HEK293 (cell line): ENCODE measurements around the gene SORT1.

Source experiments
- CTCF ChIA-PET: fragments of 350-600 bp; formaldehyde crosslinking; extraction: SDS; loops from one replicate; lab custom pipeline; 2021; ENCODE audit warnings: antibody characterized with exemption; lab: Yijun Ruan, JAX
- POLR2A ChIA-PET: fragments of 300-600 bp; formaldehyde crosslinking; extraction: SDS; loops from one replicate; lab custom pipeline; 2020; ENCODE audit warnings: antibody characterized with exemption, inconsistent platforms; lab: Yijun Ruan, JAX
- H3K27ac ChIP-seq: fragments of 200-500 bp; sonication (Bioruptor generic); 2 replicates; pipeline ENCODE4 v1.5.1; 2014; ENCODE audit warnings: low read depth, low read length, control low read depth, inconsistent platforms; ENCODE audit errors: extremely low read depth
- H3K36me3 ChIP-seq, 2 experiments: fragments of 200-500 bp in 1 of 2; sonication (Bioruptor generic) in 1 of 2; 1 replicate in 1 of 2; 2 replicates in 1 of 2; pipeline ENCODE4 v1.5.1; 2014 to 2017; ENCODE audit warnings: inconsistent platforms in 2 of 2, low read length in 2 of 2; ENCODE audit not compliant: control insufficient read depth in 2 of 2, insufficient read depth in 1 of 2
- H3K4me1 ChIP-seq: fragments of 200-500 bp; sonication (Bioruptor generic); 2 replicates; pipeline ENCODE4 v1.5.1; 2014; ENCODE audit warnings: mild to moderate bottlenecking, low read length, inconsistent platforms; ENCODE audit not compliant: control insufficient read depth, insufficient read depth
- H3K4me3 ChIP-seq: 2 replicates; pipeline ENCODE4 v1.5.1; 2011; ENCODE audit warnings: low read depth, mild to moderate bottlenecking, control low read depth, low read length, moderate library complexity
- H3K9me3 ChIP-seq: fragments of 200-500 bp; sonication (Bioruptor generic); 2 replicates; pipeline ENCODE4 v1.5.1; 2014; ENCODE audit warnings: low read depth, low read length, inconsistent platforms; ENCODE audit not compliant: control insufficient read depth, insufficient read depth
- BCL11B ChIP-seq: fragments of 450-650 bp; formaldehyde crosslinking; IDR thresholded peaks from 2 replicates; pipeline ENCODE4 v1.5.1; 2016; ENCODE audit warnings: low read depth, missing biosample characterization, missing genetic modification characterization
- KLF7 ChIP-seq: fragments of 450-650 bp; formaldehyde crosslinking; IDR thresholded peaks from 2 replicates; pipeline ENCODE4 v1.5.1; 2016; ENCODE audit warnings: missing biosample characterization, missing genetic modification characterization, borderline replicate concordance
- KLF9 ChIP-seq: fragments of 450-650 bp; formaldehyde crosslinking; IDR thresholded peaks from 2 replicates; pipeline ENCODE4 v1.5.1; 2016; ENCODE audit warnings: missing biosample characterization, missing genetic modification characterization, low read depth
- MYNN ChIP-seq: fragments of 450-650 bp; formaldehyde crosslinking; IDR thresholded peaks from 2 replicates; pipeline ENCODE4 v1.5.1; 2016; ENCODE audit warnings: missing biosample characterization, missing genetic modification characterization, borderline replicate concordance
- MZF1 ChIP-seq: fragments of 450-650 bp; formaldehyde crosslinking; IDR thresholded peaks from 2 replicates; pipeline ENCODE4 v1.5.1; 2017; ENCODE audit warnings: missing biosample characterization, missing genetic modification characterization, borderline replicate concordance
- OVOL3 ChIP-seq: fragments of 450-650 bp; formaldehyde crosslinking; IDR thresholded peaks from 2 replicates; pipeline ENCODE4 v1.5.1; 2016; ENCODE audit warnings: missing biosample characterization, missing genetic modification characterization
- SALL2 ChIP-seq: fragments of 450-650 bp; formaldehyde crosslinking; IDR thresholded peaks from 2 replicates; pipeline ENCODE4 v1.5.0; 2017; ENCODE audit warnings: missing biosample characterization, mild to moderate bottlenecking, missing genetic modification characterization, borderline replicate concordance
- ZIC2 ChIP-seq: fragments of 450-650 bp; formaldehyde crosslinking; IDR thresholded peaks from 2 replicates; pipeline ENCODE4 v1.5.1; 2016; ENCODE audit warnings: missing biosample characterization, missing genetic modification characterization
- ZNF112 ChIP-seq: fragments of 450-650 bp; formaldehyde crosslinking; IDR thresholded peaks from 2 replicates; pipeline ENCODE4 v1.5.0; 2017; ENCODE audit warnings: missing biosample characterization, missing genetic modification characterization
- ZNF132 ChIP-seq: fragments of 450-650 bp; formaldehyde crosslinking; IDR thresholded peaks from 2 replicates; pipeline ENCODE4 v1.5.1; 2017; ENCODE audit warnings: missing biosample characterization, missing genetic modification characterization, borderline replicate concordance
- ZNF146 ChIP-seq: fragments of 450-650 bp; formaldehyde crosslinking; IDR thresholded peaks from 2 replicates; pipeline ENCODE4 v1.5.1; 2016; ENCODE audit warnings: missing biosample characterization, missing genetic modification characterization
- ZNF324 ChIP-seq: fragments of 450-650 bp; formaldehyde crosslinking; IDR thresholded peaks from 2 replicates; pipeline ENCODE4 v1.5.1; 2016; ENCODE audit warnings: missing biosample characterization, missing genetic modification characterization
- ZNF350 ChIP-seq: fragments of 450-650 bp; formaldehyde crosslinking; IDR thresholded peaks from 2 replicates; pipeline ENCODE4 v1.5.0; 2017; ENCODE audit warnings: missing biosample characterization, mild to moderate bottlenecking, missing genetic modification characterization
- ZNF362 ChIP-seq: fragments of 450-650 bp; formaldehyde crosslinking; IDR thresholded peaks from 2 replicates; pipeline ENCODE4 v1.5.1; 2016; ENCODE audit warnings: missing biosample characterization, missing genetic modification characterization
- ZNF366 ChIP-seq: fragments of 450-650 bp; formaldehyde crosslinking; conservative IDR thresholded peaks from 2 replicates; pipeline ENCODE4 v1.5.1; 2016; ENCODE audit warnings: missing biosample characterization, missing genetic modification characterization
- ZNF501 ChIP-seq: fragments of 450-650 bp; formaldehyde crosslinking; IDR thresholded peaks from 2 replicates; pipeline ENCODE4 v1.5.1; 2016; ENCODE audit warnings: missing biosample characterization, missing genetic modification characterization
- ZNF561 ChIP-seq: fragments of 450-650 bp; IDR thresholded peaks from 2 replicates; pipeline ENCODE4 v1.5.1; 2018; ENCODE audit warnings: missing biosample characterization, missing genetic modification characterization, borderline replicate concordance
- ZNF624 ChIP-seq: fragments of 450-650 bp; formaldehyde crosslinking; IDR thresholded peaks from 2 replicates; pipeline ENCODE4 v1.5.1; 2017; ENCODE audit warnings: missing biosample characterization, missing genetic modification characterization
- ZNF654 ChIP-seq: fragments of 450-650 bp; formaldehyde crosslinking; IDR thresholded peaks from 2 replicates; pipeline ENCODE4 v1.5.1; 2016; ENCODE audit warnings: low read depth, missing biosample characterization, missing genetic modification characterization
- ZNF768 ChIP-seq: fragments of 450-650 bp; formaldehyde crosslinking; IDR thresholded peaks from 2 replicates; pipeline ENCODE4 v1.5.1; 2018; ENCODE audit warnings: missing biosample characterization, mild to moderate bottlenecking, missing genetic modification characterization
- ZXDB ChIP-seq: fragments of 450-650 bp; formaldehyde crosslinking; IDR thresholded peaks from 2 replicates; pipeline ENCODE4 v1.5.1; 2016; ENCODE audit warnings: missing biosample characterization, missing genetic modification characterization
- TF ChIP-seq, protein P1 (sequence below): fragments of 450-650 bp; formaldehyde crosslinking; IDR thresholded peaks from 2 replicates; pipeline ENCODE4 v1.5.0; 2017; ENCODE audit warnings: missing biosample characterization, missing genetic modification characterization, borderline replicate concordance
- TF ChIP-seq, protein P2 (sequence below): fragments of 450-650 bp; formaldehyde crosslinking; IDR thresholded peaks from 2 replicates; pipeline ENCODE4 v1.5.1; 2016; ENCODE audit warnings: missing biosample characterization, missing genetic modification characterization
- TF ChIP-seq, protein P3 (sequence below): fragments of 450-650 bp; formaldehyde crosslinking; IDR thresholded peaks from 2 replicates; pipeline ENCODE4 v1.5.1; 2016; ENCODE audit warnings: missing biosample characterization, missing genetic modification characterization, low read depth

Gene SORT1

DNA sequence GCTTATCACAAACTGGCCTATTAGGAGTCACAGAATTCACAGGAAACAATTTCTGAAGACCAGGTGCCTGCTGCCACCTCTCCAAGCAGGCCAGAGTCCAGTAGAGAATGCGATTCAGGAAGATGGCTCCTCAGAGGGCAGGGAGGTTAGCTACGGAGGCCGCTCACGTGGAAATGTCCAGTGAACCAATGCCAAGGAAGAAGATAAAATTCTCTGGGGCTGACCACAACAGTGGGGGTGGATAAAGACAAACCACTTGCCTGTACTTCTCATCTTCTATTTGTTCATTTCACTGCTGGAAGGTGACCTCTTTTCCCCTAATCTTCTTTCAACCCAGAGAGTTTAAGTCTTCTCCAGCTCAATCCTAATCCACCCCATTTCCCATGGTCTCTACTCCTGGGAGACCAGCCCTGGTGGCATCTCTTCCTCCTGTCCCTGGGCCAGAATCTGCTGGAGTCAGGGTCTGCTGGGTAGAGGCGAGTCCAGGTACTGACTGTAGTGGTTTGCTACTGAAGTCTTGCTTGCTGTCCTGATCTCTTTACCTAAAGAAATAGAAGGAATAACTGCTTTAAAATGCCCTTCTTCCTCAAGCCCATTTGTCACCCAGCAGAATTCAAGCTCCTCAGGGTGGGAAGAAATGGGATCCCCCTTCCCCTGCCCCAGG lies 118.0 kb downstream of the SORT1 start:
- H3K4me1 ChIP-seq, result peaks cover 7% of the 10 kb centered on the region
- CTCF ChIA-PET, result interaction anchor here (0.7 to 5.5 kb wide), 8 partner anchors 20 to 253 kb away, joined by 3 to 126 read pairs (median 4); partner anchors contain the start of gene SORT1
- peaks cover 8 to 43% of the 10 kb centered on the region in 2 experiments for H3K36me3 ChIP-seq
- H3K27ac ChIP-seq, result no peak overlapping the region
- POLR2A ChIA-PET, result no interaction called here
- no peak overlapping the region for H3K4me3 ChIP-seq
- no peak for TF ChIP-seq ZNF362
- no peaks in the 10 kb centered on the region for H3K9me3 ChIP-seq

GRCh38 chr1:109277434-109278204 lies 120.1 kb downstream of the SORT1 start:
- ChIA-PET CTCF (interaction anchor here (0.5 to 5.5 kb wide), 30 partner anchors 10 to 255 kb away, joined by 3 to 126 read pairs (median 4); partner anchors contain the start of genes CYB561D1, PSMA5 and SORT1), POLR2A (interaction anchor here (0.7 to 3.9 kb wide), 7 partner anchors 23 to 255 kb away, joined by 3 to 30 read pairs (median 3); partner anchors contain the start of gene SORT1)
- Histone ChIP-seq H3K27ac (no peak overlapping the region), H3K4me1 (peaks cover 10% of the 10 kb centered on the region), H3K36me3 (peaks cover 8 to 52% of the 10 kb centered on the region in 2 experiments), H3K4me3 (no peak overlapping the region), H3K9me3 (no peaks in the 10 kb centered on the region)
- TF ChIP-seq, protein P1, sequence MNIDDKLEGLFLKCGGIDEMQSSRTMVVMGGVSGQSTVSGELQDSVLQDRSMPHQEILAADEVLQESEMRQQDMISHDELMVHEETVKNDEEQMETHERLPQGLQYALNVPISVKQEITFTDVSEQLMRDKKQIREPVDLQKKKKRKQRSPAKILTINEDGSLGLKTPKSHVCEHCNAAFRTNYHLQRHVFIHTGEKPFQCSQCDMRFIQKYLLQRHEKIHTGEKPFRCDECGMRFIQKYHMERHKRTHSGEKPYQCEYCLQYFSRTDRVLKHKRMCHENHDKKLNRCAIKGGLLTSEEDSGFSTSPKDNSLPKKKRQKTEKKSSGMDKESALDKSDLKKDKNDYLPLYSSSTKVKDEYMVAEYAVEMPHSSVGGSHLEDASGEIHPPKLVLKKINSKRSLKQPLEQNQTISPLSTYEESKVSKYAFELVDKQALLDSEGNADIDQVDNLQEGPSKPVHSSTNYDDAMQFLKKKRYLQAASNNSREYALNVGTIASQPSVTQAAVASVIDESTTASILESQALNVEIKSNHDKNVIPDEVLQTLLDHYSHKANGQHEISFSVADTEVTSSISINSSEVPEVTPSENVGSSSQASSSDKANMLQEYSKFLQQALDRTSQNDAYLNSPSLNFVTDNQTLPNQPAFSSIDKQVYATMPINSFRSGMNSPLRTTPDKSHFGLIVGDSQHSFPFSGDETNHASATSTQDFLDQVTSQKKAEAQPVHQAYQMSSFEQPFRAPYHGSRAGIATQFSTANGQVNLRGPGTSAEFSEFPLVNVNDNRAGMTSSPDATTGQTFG (tag by site-specific recombination), result no peak
- TF ChIP-seq, protein P2, sequence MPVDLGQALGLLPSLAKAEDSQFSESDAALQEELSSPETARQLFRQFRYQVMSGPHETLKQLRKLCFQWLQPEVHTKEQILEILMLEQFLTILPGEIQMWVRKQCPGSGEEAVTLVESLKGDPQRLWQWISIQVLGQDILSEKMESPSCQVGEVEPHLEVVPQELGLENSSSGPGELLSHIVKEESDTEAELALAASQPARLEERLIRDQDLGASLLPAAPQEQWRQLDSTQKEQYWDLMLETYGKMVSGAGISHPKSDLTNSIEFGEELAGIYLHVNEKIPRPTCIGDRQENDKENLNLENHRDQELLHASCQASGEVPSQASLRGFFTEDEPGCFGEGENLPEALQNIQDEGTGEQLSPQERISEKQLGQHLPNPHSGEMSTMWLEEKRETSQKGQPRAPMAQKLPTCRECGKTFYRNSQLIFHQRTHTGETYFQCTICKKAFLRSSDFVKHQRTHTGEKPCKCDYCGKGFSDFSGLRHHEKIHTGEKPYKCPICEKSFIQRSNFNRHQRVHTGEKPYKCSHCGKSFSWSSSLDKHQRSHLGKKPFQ, result no peak
- TF ChIP-seq ZNF146 (tag by site-specific recombination) (no peak), ZNF768 (tag by site-specific recombination) (no peak), SALL2 (tag by site-specific recombination) (no peak), ZNF324 (tag by site-specific recombination) (no peak), ZNF561 (tag by site-specific recombination) (no peak), ZIC2 (no peak), ZNF350 (tag by site-specific recombination) (no peak), ZNF132 (tag by site-specific recombination) (no peak), MYNN (tag by site-specific recombination) (no peak), ZXDB (tag by site-specific recombination) (no peak), ZNF501 (tag by site-specific recombination) (peak; percentile 46; the same call in 1 of the 2 replicates), BCL11B (no peak), ZNF624 (tag by site-specific recombination) (no peak), ZNF362 (no peak), ZNF366 (tag by site-specific recombination) (no peak), KLF7 (tag by site-specific recombination) (no peak), MZF1 (tag by site-specific recombination) (no peak), ZNF112 (tag by site-specific recombination) (no peak), OVOL3 (no peak), KLF9 (tag by site-specific recombination) (no peak), ZNF654 (peak; percentile 53)
- TF ChIP-seq, protein P3, sequence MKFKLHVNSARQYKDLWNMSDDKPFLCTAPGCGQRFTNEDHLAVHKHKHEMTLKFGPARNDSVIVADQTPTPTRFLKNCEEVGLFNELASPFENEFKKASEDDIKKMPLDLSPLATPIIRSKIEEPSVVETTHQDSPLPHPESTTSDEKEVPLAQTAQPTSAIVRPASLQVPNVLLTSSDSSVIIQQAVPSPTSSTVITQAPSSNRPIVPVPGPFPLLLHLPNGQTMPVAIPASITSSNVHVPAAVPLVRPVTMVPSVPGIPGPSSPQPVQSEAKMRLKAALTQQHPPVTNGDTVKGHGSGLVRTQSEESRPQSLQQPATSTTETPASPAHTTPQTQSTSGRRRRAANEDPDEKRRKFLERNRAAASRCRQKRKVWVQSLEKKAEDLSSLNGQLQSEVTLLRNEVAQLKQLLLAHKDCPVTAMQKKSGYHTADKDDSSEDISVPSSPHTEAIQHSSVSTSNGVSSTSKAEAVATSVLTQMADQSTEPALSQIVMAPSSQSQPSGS (tag by site-specific recombination), result no peak
